Endodermal cell (in vitro differentiated cells): ENCODE results near the gene BRPF1. TPM values are rescaled to one million over a fixed set of nuclear protein-coding genes. Genes with fewer than 3 reads are reported as not detected.
"Not testable (repeated sequence)": the region's sequence is repeated elsewhere in the genome, so short reads cannot be mapped to it uniquely, and the experiment has no call there.

Experiments used
- DNase-seq: peaks from one replicate; pipeline ENCODE4 v3.0.0-alpha.2; 2017
- H3K27ac ChIP-seq: 2 replicates; pipeline ENCODE4 v1.5.1; 2013; ENCODE audit warnings: mild to moderate bottlenecking, low read depth, low read length, moderate library complexity
- H3K27me3 ChIP-seq: 2 replicates; pipeline ENCODE4 v1.6.1; 2013; ENCODE audit warnings: mild to moderate bottlenecking, low read length, moderate library complexity; ENCODE audit not compliant: insufficient read depth, control insufficient read depth, poor library complexity, severe bottlenecking
- H3K36me3 ChIP-seq: 2 replicates; pipeline ENCODE4 v1.7.0; 2013; ENCODE audit warnings: mild to moderate bottlenecking, low read length, moderate library complexity; ENCODE audit not compliant: control insufficient read depth, insufficient read depth
- H3K4me1 ChIP-seq: one replicate; pipeline ENCODE4 v1.7.0; 2013; ENCODE audit warnings: low read length; ENCODE audit not compliant: control insufficient read depth, insufficient read depth
- H3K4me3 ChIP-seq: 2 replicates; pipeline ENCODE4 v1.5.1; 2013; ENCODE audit warnings: mild to moderate bottlenecking, low read length, moderate library complexity
- H3K9ac ChIP-seq: 2 replicates; pipeline ENCODE4 v1.6.1; 2013; ENCODE audit warnings: mild to moderate bottlenecking, low read length, moderate library complexity; ENCODE audit not compliant: poor library complexity, severe bottlenecking; ENCODE audit errors: extremely low read depth
- H3K9me3 ChIP-seq: 2 replicates; pipeline ENCODE4 v1.6.1; 2013; ENCODE audit warnings: mild to moderate bottlenecking, low read length, moderate library complexity; ENCODE audit not compliant: control insufficient read depth
- H3K27ac Mint-ChIP-seq: 2 replicates; pipeline ENCODE4 v1.8.0; 2020; ENCODE audit warnings: mixed read lengths
- H3K27me3 Mint-ChIP-seq: 2 replicates; pipeline ENCODE4 v1.8.0; 2021; ENCODE audit warnings: mild to moderate bottlenecking, mixed read lengths; ENCODE audit not compliant: insufficient read depth
- H3K36me3 Mint-ChIP-seq: 2 replicates; pipeline ENCODE4 v1.8.0; 2020; ENCODE audit warnings: low read depth, mixed read lengths
- H3K4me1 Mint-ChIP-seq: 2 replicates; pipeline ENCODE4 v1.8.0; 2020; ENCODE audit warnings: mixed read lengths
- H3K4me3 Mint-ChIP-seq: 2 replicates; pipeline ENCODE4 v1.8.0; 2020; ENCODE audit warnings: mild to moderate bottlenecking, moderate library complexity, mixed read lengths
- H3K9me3 Mint-ChIP-seq: 2 replicates; pipeline ENCODE4 v1.8.0; 2020; ENCODE audit warnings: mild to moderate bottlenecking, mixed read lengths
- WGBS, 2 experiments: methylation state at CpG; one replicate each; pipeline versions ENCODE4 v1.1.5 to v1.1.7; 2013; ENCODE audit warnings: missing lambda C conversion rate in 2 of 2, mixed read lengths in 1 of 2; ENCODE audit not compliant: insufficient coverage in 1 of 2, insufficient read length in 1 of 2; 5-methylcytosine and 5-hydroxymethylcytosine counted together
- total RNA-seq, 2 donors: library from RNA; stranded (reverse); fragmentation: NEBNext Ultra II Directional in 1 of 2; extraction: Animal tissue kit (Norgen Biotek cat#: 25700) in 1 of 2; gene quantifications; 2 replicates in 1 of 2; 3 replicates in 1 of 2; pipeline ENCODE4 v1.2.1, GENCODE V29; 2021
- TF ChIP-seq, protein P1 (sequence below): fragments of 200-600 bp; sonication (generic); conservative IDR thresholded peaks from 2 replicates; pipeline ENCODE4 v1.5.0; 2021; ENCODE audit warnings: antibody characterized with exemption, mild to moderate bottlenecking

BRPF1 gene
- total RNA-seq, 2 donors from 2014 or later: 22.7 to 28.5 TPM

DNA sequence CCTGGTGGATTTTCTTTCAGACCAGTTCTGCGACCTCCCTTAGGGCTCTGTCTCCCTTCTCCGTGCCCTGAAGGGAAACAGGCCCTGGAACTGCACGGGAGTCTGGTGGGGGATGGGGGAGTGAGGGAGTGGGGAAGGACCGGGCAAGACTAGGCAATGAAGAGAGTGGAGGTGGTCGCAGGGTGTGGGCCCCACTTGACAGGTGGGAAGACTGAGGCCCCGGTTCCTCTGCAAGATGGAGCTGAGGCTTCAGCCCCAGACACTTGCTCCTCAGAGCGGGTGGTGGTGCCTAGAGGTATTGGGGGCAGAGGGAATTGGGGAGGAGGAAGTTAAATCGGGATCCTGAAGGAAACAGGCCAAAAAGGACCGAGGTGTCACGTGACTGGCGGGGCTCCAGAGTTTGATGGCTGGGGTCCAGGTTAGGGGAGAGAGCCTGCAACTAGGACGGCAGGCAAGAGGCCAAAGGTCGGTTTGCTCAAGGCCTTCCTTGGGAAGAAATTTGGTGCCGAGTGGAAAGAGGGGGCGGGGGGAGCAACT, 38.8 kb downstream of the BRPF1 start:
- H3K36me3 Mint-ChIP-seq: peaks cover 3% of the 10 kb centered on the region
- WGBS, 2 experiments: 77 to 84% methylated on average over 7 to 15 of the region's 15 CpGs
- no peak for DNase-seq
- Histone ChIP-seq H3K4me1 (no peaks in the 10 kb centered on the region), H3K27ac (no peak overlapping the region), H3K9me3 (no peaks in the 10 kb centered on the region), H3K36me3 (peaks cover 6% of the 10 kb centered on the region), H3K4me3 (peak overlapping the region; percentile 80), H3K27me3 (no peaks in the 10 kb centered on the region), H3K9ac (no peak overlapping the region)
- H3K4me3 Mint-ChIP-seq: peak overlapping the region; percentile 58
- no peaks in the 10 kb centered on the region for H3K9me3 Mint-ChIP-seq
- H3K27ac Mint-ChIP-seq: no peak overlapping the region
- H3K4me1 Mint-ChIP-seq: peaks cover 6% of the 10 kb centered on the region
- TF ChIP-seq, protein P1, sequence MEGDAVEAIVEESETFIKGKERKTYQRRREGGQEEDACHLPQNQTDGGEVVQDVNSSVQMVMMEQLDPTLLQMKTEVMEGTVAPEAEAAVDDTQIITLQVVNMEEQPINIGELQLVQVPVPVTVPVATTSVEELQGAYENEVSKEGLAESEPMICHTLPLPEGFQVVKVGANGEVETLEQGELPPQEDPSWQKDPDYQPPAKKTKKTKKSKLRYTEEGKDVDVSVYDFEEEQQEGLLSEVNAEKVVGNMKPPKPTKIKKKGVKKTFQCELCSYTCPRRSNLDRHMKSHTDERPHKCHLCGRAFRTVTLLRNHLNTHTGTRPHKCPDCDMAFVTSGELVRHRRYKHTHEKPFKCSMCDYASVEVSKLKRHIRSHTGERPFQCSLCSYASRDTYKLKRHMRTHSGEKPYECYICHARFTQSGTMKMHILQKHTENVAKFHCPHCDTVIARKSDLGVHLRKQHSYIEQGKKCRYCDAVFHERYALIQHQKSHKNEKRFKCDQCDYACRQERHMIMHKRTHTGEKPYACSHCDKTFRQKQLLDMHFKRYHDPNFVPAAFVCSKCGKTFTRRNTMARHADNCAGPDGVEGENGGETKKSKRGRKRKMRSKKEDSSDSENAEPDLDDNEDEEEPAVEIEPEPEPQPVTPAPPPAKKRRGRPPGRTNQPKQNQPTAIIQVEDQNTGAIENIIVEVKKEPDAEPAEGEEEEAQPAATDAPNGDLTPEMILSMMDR: no peak
- peaks cover 38% of the 10 kb centered on the region for H3K27me3 Mint-ChIP-seq

DNA sequence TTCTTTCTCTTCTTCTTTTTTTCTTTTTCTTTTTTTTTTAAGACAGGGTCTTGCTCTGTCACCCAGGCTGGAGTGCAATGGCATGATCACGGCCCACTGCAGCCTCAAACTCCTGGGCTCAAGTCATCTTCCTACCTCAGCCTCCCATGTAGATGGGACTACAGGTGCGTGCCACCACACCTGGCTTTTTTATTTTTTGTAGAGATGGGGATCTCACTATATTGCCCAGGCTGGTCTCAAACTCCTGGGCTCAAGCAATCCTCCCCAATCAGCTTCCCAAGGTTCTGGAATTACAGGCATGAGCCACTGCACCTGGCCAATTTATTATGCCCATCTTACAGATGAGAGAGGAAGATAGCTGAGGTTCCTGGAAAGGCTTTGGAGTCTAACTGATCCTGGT, 39.5 kb downstream of the BRPF1 start:
- 89 to 100% methylated on average over 1 to 2 of the region's 2 CpGs for WGBS, 2 experiments
- H3K4me1 ChIP-seq, H3K9ac ChIP-seq, H3K36me3 ChIP-seq, H3K4me3 ChIP-seq, H3K36me3 Mint-ChIP-seq, H3K27ac Mint-ChIP-seq, H3K27ac ChIP-seq, DNase-seq, H3K9me3 ChIP-seq, H3K27me3 ChIP-seq, H3K9me3 Mint-ChIP-seq, H3K4me1 Mint-ChIP-seq: not testable (repeated sequence)
- Mint-ChIP-seq H3K4me3 (peak overlapping the region; percentile 58), H3K27me3 (peaks cover 38% of the 10 kb centered on the region)

DNA sequence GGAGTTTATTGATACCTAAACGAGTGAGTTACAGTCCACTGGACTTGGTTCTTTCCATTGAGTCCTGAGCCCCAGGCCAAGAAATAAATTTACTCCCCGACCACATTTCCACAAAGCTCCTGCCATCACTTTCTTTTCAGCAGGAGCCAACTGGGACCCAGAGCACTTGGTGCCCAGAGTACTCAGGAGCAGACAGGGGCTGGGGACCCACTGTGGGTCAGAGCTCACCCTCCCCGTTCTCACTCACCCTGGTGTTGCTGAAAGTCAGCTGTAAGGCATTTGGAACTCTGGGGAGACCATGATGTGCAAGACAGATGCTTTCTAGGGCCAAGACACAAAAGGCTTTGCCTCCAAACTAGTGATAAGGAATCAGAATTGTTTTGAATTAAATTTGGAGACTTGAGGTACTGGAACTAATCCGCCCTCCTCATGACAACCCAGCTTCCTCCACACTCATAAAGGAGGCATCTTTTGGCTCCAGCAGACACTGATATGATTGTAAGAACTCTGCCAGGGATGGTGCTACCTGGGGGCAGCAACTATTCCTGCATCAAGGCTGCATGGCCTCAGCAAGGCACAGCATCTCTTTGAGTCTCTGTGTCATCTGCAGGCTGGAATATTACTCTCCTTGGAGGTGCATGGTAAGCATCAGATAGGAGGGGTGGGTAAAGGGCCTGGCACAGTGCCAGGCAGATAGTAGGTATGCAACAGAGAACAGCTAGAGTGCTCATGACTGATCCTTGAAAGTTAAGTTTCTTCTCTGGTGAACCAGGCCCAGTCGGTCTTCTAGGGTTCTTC, 45.6 kb downstream of the BRPF1 start:
- H3K36me3 Mint-ChIP-seq: peaks cover 20% of the 10 kb centered on the region
- H3K27ac Mint-ChIP-seq: no peak overlapping the region
- DNase-seq: no peak

More for the DNA sequence above, 45.6 kb downstream of the BRPF1 start:
- H3K9me3 ChIP-seq: no peaks in the 10 kb centered on the region
- no peak overlapping the region for H3K9ac ChIP-seq
- no peak overlapping the region for H3K4me3 ChIP-seq
- H3K27me3 ChIP-seq: no peaks in the 10 kb centered on the region
- H3K4me1 ChIP-seq: no peaks in the 10 kb centered on the region
- Mint-ChIP-seq H3K4me3 (no peak overlapping the region), H3K9me3 (no peaks in the 10 kb centered on the region), H3K4me1 (peaks cover 4% of the 10 kb centered on the region), H3K27me3 (peaks cover 7% of the 10 kb centered on the region)
- TF ChIP-seq, protein P1: no peak
- no peak overlapping the region for H3K27ac ChIP-seq
- 78 to 90% methylated on average over 4 to 5 of the region's 5 CpGs for WGBS, 2 experiments
- H3K36me3 ChIP-seq: peaks cover 9% of the 10 kb centered on the region
